OCI-LY7 (cell line): Measurements from ENCODE around the gene CTNNA3. TPM values are rescaled to one million over a fixed set of nuclear protein-coding genes. Genes with fewer than 3 reads are reported as not detected.

ENCODE experiments used
- BruUV-seq: library from RNA; stranded (reverse); fragments of 400-500 nt; replicated peaks from 2 replicates; lab custom pipeline; 2021; lab: Mats Ljungman, UMichigan
- CTCF ChIA-PET: fragments of 300-600 bp; sonication (Branson Sonifier 250); formaldehyde crosslinking; loops from one replicate; lab custom pipeline; 2022; ENCODE audit warnings: antibody characterized with exemption; ENCODE audit not compliant: unreplicated experiment; lab: Charles Lee
- POLR2A ChIA-PET: fragments of 300-600 bp; sonication (Branson Sonifier 250); formaldehyde crosslinking; loops from one replicate; lab custom pipeline; 2022; ENCODE audit warnings: antibody characterized with exemption; lab: Charles Lee
- DNase-seq: peaks from one replicate; pipeline ENCODE4 v3.0.0-alpha.2; 2015; ENCODE audit warnings: low spot score
- H2AFZ ChIP-seq: fragments of 200-600 bp; sonication (generic), shearing (Covaris generic); 2 replicates; pipeline ENCODE4 v1.6.1; 2014; ENCODE audit warnings: mild to moderate bottlenecking, antibody characterized with exemption, low read length, moderate library complexity
- H3K27ac ChIP-seq: fragments of 200-600 bp; sonication (generic); 2 replicates; pipeline ENCODE4 v1.5.1; 2014; ENCODE audit warnings: mixed run types, low read depth, mild to moderate bottlenecking, moderate library complexity, low read length, inconsistent platforms; ENCODE audit not compliant: poor library complexity, severe bottlenecking
- H3K36me3 ChIP-seq: fragments of 200-600 bp; sonication (generic); 2 replicates; pipeline ENCODE4 v1.6.1; 2014; ENCODE audit warnings: mild to moderate bottlenecking, antibody characterized with exemption, low read length, moderate library complexity, mixed read lengths; ENCODE audit not compliant: insufficient read depth
- H3K4me1 ChIP-seq: fragments of 200-600 bp; sonication (generic); 2 replicates; pipeline ENCODE4 v1.5.1; 2014; ENCODE audit warnings: mild to moderate bottlenecking, low read length; ENCODE audit not compliant: insufficient read depth, poor library complexity, severe bottlenecking
- H3K4me2 ChIP-seq: fragments of 200-600 bp; sonication (generic); 2 replicates; pipeline ENCODE4 v1.6.1; 2014; ENCODE audit warnings: mild to moderate bottlenecking, low read length
- H3K4me3 ChIP-seq: fragments of 200-600 bp; sonication (generic); 2 replicates; pipeline ENCODE4 v1.5.1; 2014; ENCODE audit warnings: mild to moderate bottlenecking, low read depth, low read length; ENCODE audit not compliant: poor library complexity, severe bottlenecking
- H3K79me2 ChIP-seq: fragments of 200-600 bp; sonication (generic); 2 replicates; pipeline ENCODE4 v1.6.1; 2016; ENCODE audit warnings: low read depth, mild to moderate bottlenecking, low read length, moderate library complexity, mixed read lengths; ENCODE audit not compliant: insufficient read depth
- H3K9me2 ChIP-seq: fragments of 200-600 bp; sonication (generic); 2 replicates; pipeline ENCODE4 v1.6.1; 2016; ENCODE audit warnings: mild to moderate bottlenecking, low read length, mixed read lengths; ENCODE audit not compliant: insufficient read depth
- H3K9me3 ChIP-seq: fragments of 200-600 bp; sonication (generic); 2 replicates; pipeline ENCODE4 v1.6.1; 2014; ENCODE audit warnings: mild to moderate bottlenecking, mixed run types, low read length, mixed read lengths
- H4K20me1 ChIP-seq: fragments of 200-600 bp; sonication (generic); 2 replicates; pipeline ENCODE4 v1.6.1; 2014; ENCODE audit warnings: mild to moderate bottlenecking, antibody characterized with exemption, low read length, moderate library complexity, mixed read lengths; ENCODE audit not compliant: insufficient read depth
- EZH2phosphoT487 ChIP-seq: fragments of 200-600 bp; sonication (generic); IDR thresholded peaks from 2 replicates; pipeline ENCODE4 v1.6.1; 2018; ENCODE audit warnings: low read depth, borderline replicate concordance, mild to moderate bottlenecking, mixed run types, antibody characterized with exemption, low read length, moderate library complexity, mixed read lengths
- intact Hi-C: fragments of 100-400 bp; cut with micrococcal nuclease; formaldehyde crosslinking; loops from one replicate; pipeline ENCODE4 v1.10.0; 2022; ENCODE audit not compliant: unreplicated experiment
- total RNA-seq, 2 experiments: library from RNA; depleted of rRNA in 1 of 2; stranded (reverse); fragments of >200 nt in 1 of 2; shearing (Covaris generic) in 1 of 2; gene quantifications; 2 replicates each; pipeline ENCODE4 v1.2.3, GENCODE V29; 2014 to 2022
- TF ChIP-seq, protein P1 (sequence below): fragments of 200-600 bp; sonication (generic); conservative IDR thresholded peaks from 2 replicates; pipeline ENCODE4 v1.5.1; 2014; ENCODE audit warnings: mild to moderate bottlenecking, antibody characterized with exemption, low read length, moderate library complexity, mixed read lengths

The CTNNA3 gene
- total RNA-seq, 2 experiments from 2014 or later: not detected

DNA sequence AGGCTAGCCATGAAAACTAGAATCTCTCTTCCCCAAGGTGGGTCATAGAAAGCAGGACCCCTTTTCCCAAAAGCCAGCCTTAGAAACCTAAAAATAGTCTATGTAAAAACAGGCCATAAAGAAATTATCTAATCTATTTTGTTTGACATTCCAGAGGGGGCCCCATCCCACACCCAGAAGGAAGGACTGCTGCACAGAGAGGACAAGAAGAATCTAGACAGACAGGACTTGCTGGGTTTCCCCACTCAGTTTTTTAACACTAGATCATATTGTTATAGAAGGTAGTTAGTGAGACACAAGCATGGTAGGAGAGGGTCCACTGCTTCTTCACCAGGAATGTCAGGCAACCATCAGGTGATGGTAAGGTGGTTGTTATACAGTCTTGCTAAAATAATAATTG is 413.1 kb downstream of the CTNNA3 start:
- Histone ChIP-seq H3K9me3 (no peaks in the 10 kb centered on the region), H3K79me2 (no peaks in the 10 kb centered on the region), H3K4me1 (no peaks in the 10 kb centered on the region), H3K27ac (no peak overlapping the region), H3K4me3 (no peak overlapping the region), H3K9me2 (no peaks in the 10 kb centered on the region), H3K4me2 (no peak overlapping the region), H2AFZ (no peak overlapping the region), H3K36me3 (no peaks in the 10 kb centered on the region), H4K20me1 (no peaks in the 10 kb centered on the region)
- intact Hi-C loops: no loop called here
- ChIA-PET POLR2A (no interaction called here), CTCF (no interaction called here)
- DNase-seq: no peak
- TF ChIP-seq, protein P1, sequence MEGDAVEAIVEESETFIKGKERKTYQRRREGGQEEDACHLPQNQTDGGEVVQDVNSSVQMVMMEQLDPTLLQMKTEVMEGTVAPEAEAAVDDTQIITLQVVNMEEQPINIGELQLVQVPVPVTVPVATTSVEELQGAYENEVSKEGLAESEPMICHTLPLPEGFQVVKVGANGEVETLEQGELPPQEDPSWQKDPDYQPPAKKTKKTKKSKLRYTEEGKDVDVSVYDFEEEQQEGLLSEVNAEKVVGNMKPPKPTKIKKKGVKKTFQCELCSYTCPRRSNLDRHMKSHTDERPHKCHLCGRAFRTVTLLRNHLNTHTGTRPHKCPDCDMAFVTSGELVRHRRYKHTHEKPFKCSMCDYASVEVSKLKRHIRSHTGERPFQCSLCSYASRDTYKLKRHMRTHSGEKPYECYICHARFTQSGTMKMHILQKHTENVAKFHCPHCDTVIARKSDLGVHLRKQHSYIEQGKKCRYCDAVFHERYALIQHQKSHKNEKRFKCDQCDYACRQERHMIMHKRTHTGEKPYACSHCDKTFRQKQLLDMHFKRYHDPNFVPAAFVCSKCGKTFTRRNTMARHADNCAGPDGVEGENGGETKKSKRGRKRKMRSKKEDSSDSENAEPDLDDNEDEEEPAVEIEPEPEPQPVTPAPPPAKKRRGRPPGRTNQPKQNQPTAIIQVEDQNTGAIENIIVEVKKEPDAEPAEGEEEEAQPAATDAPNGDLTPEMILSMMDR: no peak
- TF ChIP-seq EZH2phosphoT487: no peak
- no TSS peak for BruUV-seq

DNA sequence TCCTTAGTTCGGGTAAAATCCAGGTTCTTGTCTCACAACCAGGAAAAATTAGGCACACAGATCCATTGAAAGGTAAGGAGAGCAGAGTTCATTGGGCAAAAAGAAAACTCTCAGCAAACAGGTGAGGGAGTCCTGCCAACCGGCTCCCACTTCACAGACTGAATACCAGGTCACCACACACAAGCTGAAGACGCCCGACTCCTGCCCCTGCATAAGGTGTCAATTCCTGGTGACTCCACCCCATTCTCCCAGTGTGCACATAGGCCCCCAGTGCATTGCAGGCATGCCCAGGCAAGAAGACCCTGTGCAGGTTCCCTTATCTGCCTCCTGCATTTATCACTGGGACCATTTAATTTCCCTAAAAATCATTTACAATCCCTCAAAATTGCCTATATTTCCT is 415.6 kb downstream of the CTNNA3 start:
- TF ChIP-seq EZH2phosphoT487: no peak
- TF ChIP-seq, protein P1: no peak
- no peak overlapping the region for H3K27ac ChIP-seq
- no TSS peak for BruUV-seq
- CTCF ChIA-PET: no interaction called here
- H4K20me1 ChIP-seq: no peaks in the 10 kb centered on the region
- H3K9me3 ChIP-seq: no peaks in the 10 kb centered on the region
- DNase-seq: no peak
- no peak overlapping the region for H2AFZ ChIP-seq
- no peak overlapping the region for H3K4me3 ChIP-seq
- POLR2A ChIA-PET: no interaction called here
- H3K9me2 ChIP-seq: no peaks in the 10 kb centered on the region
- no peaks in the 10 kb centered on the region for H3K4me1 ChIP-seq
- H3K79me2 ChIP-seq: no peaks in the 10 kb centered on the region
- H3K4me2 ChIP-seq: no peak overlapping the region
- intact Hi-C loops: no loop called here
- no peaks in the 10 kb centered on the region for H3K36me3 ChIP-seq

DNA sequence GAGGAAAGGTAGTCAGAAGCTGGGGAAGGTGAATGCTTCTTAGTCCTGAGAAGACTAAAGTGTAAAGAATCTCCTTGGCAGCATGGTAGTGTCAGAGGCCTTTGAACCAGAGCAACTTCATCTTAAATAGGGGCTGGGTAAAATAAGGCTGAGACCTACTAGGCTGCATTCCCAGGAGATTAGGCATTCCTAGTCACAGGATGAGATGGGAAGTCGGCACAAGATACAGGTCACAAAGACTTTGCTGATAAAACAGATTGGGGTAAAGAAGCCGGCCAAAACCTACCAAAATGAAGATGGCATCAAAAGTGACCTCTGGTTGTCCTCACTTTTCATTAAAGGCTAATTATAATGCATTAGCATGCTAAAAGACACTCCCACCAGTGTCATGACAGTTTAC is 418.6 kb downstream of the CTNNA3 start:
- Histone ChIP-seq H3K9me3 (no peaks in the 10 kb centered on the region), H3K27ac (no peak overlapping the region), H3K79me2 (no peaks in the 10 kb centered on the region), H2AFZ (no peak overlapping the region), H3K4me3 (no peak overlapping the region), H3K4me1 (no peaks in the 10 kb centered on the region), H4K20me1 (no peaks in the 10 kb centered on the region), H3K4me2 (no peak overlapping the region), H3K36me3 (no peaks in the 10 kb centered on the region), H3K9me2 (no peaks in the 10 kb centered on the region)
- BruUV-seq: no TSS peak
- ChIA-PET POLR2A (no interaction called here), CTCF (no interaction called here)
- DNase-seq: no peak
- TF ChIP-seq, protein P1: no peak
- TF ChIP-seq EZH2phosphoT487: no peak
- intact Hi-C loops: no loop called here
